Germinal center (tissue), 1 donor: ENCODE measurements around the gene HOXD10.

Experiments used
- DNase-seq: peaks from one replicate; pipeline ENCODE4 v3.0.0; 2012; ENCODE audit warnings: mixed read lengths, low spot score

HOXD10 gene

GRCh38 chr2:176082824-176083751, 33.5 kb upstream of the HOXD10 start:
- no peak for DNase-seq

- DNase-seq, result no peak
Measured at GRCh38 chr2:176083796-176084261, 32.7 kb upstream of the HOXD10 start, which contains the start of gene EVX2. EVX2 (minus strand) TSS chr2:176083962; CDS start chr2:176083776, 186 bp downstream.

GRCh38 chr2:176084611-176085119, 31.9 kb upstream of the HOXD10 start:
- no peak for DNase-seq

GRCh38 chr2:176085120-176085788, 31.3 kb upstream of the HOXD10 start:
- no peak for DNase-seq

GRCh38 chr2:176085861-176086771, 30.5 kb upstream of the HOXD10 start:
- no peak for DNase-seq

- no peak for DNase-seq
Measured at GRCh38 chr2:176087330-176088047, 29.1 kb upstream of the HOXD10 start.

- DNase-seq, result no peak
Measured at GRCh38 chr2:176088048-176088936, 28.3 kb upstream of the HOXD10 start.

- DNase-seq, result no peak
Measured at GRCh38 chr2:176088937-176089842, 27.4 kb upstream of the HOXD10 start.

- DNase-seq, result no peak
Measured at GRCh38 chr2:176089843-176090395, 26.7 kb upstream of the HOXD10 start.

GRCh38 chr2:176090862-176091261, 25.7 kb upstream of the HOXD10 start:
- DNase-seq, result no peak

- no peak for DNase-seq
Measured at GRCh38 chr2:176091329-176092258, 25.0 kb upstream of the HOXD10 start.

GRCh38 chr2:176092270-176093144, 24.1 kb upstream of the HOXD10 start, which contains the start of gene HOXD13:
HOXD13 (plus strand) TSS chr2:176092721; CDS start chr2:176092891, 170 bp downstream.
- DNase-seq, result no peak

GRCh38 chr2:176093145-176093897, 23.3 kb upstream of the HOXD10 start:
- DNase-seq, result no peak

- DNase-seq, result no peak
Measured at GRCh38 chr2:176093898-176094249, 22.7 kb upstream of the HOXD10 start.

GRCh38 chr2:176094349-176094748, 22.2 kb upstream of the HOXD10 start:
- DNase-seq, result no peak

- no peak for DNase-seq
Measured at GRCh38 chr2:176095421-176095820, 21.2 kb upstream of the HOXD10 start.
